NCI-H748 (cell line): ENCODE results near the gene TMEM63A.
"Not testable (repeated sequence)": the region's sequence is repeated elsewhere in the genome, so short reads cannot be mapped to it uniquely, and the experiment has no call there.

Source experiments
- DNase-seq: peaks from one replicate; lab custom pipeline; 2025; ENCODE audit not compliant: unreplicated experiment; lab: John Stamatoyannopoulos, UW

TMEM63A gene

DNA sequence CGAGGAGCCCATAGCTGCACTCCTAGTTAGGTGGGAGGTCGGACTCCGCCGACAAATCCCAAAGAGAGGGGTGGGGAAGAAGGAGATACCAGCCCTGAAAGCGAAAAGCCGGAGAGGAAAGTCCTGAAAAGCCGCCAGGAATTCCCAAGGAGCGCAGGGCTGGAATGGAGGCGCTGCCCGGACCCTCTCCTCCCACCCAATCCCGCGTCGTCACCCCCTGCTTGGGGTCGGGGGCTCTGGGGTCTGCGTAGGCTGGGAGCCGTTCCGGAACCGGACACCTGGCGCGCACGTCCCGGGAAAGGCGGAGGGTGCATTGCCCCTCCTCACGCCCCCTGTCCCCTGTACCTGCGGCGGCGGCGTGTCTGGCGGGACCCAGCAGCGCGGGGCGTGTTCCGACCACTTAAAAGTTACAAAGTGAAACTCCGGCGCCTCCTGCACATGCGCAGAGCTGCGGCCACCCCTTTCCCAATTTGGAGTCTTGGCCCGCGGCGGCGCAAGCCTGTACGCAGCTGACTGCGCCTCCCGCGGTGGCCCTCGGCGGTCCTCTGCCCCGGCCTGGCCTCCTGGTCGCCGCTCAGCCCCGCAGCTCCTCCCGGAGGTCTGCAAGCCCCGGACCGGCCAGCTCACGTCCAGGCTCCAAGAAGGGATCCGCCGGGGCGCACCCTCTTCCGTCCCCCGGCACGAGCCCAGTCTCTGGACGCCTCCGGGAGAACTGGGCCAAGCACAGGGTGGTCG is at the start of gene TMEM63A:
Gene TMEM63A, minus strand, starts transcription at position 422 of the 735 bp plus-strand sequence. CDS start 4,800 bp downstream, outside the sequence.
- DNase-seq = peak; percentile 19

GRCh38 chr1:225931270-225932136 is 49.3 kb upstream of the TMEM63A start:
- no peak for DNase-seq

- DNase-seq = no peak
These were observed 48.4 kb upstream of the TMEM63A start for GRCh38 chr1:225930566-225930965.

- DNase-seq = not testable (repeated sequence)
These were observed 47.3 kb upstream of the TMEM63A start for GRCh38 chr1:225929462-225929861.

- DNase-seq = no peak
These were observed 46.3 kb upstream of the TMEM63A start for GRCh38 chr1:225928186-225929175.

DNA sequence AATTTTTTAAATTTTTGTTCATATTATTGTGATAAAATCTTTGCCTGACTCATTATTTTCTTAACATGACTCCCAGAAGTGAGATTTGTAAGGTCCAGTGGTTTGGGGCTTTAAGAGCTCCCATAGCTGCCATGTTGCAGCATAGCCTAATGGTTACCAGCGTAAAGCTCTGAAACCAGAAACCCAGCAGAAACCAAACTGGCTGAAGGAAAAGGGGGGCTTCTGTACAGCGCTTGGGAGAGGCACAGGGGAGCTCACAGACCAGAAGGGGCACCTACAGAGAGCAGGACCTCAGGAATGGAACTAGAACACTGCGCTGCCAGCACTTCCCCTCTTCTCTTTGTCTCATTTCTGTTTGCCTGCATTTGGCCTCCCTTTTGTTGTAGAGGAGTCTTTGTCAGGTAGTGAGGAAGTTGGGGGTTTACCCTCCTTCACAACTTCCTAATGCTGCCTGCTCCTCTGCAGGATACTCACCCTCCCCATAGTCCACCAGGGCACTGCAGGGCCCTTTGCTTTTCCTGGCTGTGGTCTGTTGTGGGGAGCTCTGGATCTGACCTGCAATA is 44.5 kb upstream of the TMEM63A start:
- DNase-seq = no peak

- peak; percentile 96 for DNase-seq
These were observed 41.7 kb upstream of the TMEM63A start, which contains the start of gene PYCR2 for GRCh38 chr1:225923692-225924555. Gene PYCR2 (minus strand): TSS chr1:225924250. CDS start chr1:225924110, 140 bp downstream.

- no peak for DNase-seq
These were observed 41.2 kb upstream of the TMEM63A start for GRCh38 chr1:225923381-225923691.

GRCh38 chr1:225921734-225922709 is 39.8 kb upstream of the TMEM63A start:
- DNase-seq = peak; percentile 12

DNA sequence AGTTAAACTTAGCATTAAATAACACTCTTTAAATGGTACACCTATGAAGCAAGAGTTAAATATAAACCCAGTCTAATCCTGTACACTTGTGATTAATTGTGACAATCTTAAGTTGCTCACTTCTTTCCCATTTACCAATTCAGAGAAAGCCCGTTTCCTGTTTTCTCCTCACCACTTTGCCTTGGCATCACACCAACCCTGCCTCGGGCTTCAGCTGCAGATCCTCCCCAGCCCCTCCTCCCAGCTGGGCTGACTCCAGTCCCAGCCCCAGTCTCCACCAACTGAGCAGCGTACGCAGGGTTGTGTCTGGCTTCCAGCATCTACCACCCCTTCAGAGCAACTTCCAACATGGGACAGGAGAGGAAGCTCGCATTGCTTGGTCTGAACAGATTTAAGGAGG is 37.7 kb upstream of the TMEM63A start:
- DNase-seq = no peak

GRCh38 chr1:225918280-225918679 is 36.1 kb upstream of the TMEM63A start:
- DNase-seq = no peak

GRCh38 chr1:225917536-225917935 is 35.4 kb upstream of the TMEM63A start:
- DNase-seq = no peak

DNA sequence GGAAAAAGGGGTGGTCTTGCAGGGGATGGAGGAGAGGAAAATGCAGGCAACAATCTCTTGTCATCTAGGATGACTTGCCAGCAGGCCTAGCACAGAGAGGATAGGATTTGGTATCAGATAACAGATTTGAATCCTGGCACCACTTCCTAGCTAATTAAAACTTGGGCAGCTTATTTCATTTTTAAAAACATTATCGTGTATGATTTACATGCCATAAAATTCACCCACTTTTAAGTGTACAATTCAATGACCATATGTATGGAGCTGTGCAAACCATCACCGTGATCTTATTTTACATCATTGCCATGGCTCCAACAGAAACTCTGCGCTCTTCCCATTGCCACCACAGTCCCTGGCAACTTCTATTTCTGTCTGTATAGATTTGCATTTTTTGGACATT is 34.9 kb upstream of the TMEM63A start:
- no peak for DNase-seq

GRCh38 chr1:225915538-225915991 is 33.4 kb upstream of the TMEM63A start:
- DNase-seq = peak; percentile 75

DNA sequence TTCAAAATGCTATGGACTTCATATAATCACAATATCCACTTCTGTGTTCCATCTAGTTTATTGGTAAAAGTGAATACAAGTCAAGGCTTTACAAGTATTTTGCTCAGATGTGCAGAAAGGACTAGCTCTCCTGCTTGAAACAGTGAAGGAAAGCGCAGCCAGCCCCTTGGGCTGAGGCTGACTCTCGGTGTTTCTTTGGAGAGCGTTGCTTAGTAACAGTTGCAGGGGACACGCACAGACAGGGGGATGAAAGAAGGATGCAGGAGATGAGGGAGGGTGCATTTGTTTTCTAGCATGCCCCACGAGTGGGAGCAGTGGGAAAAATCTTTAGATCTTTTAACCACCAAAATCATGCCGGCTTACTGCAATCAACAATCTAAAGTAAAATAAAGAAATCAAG is 32.8 kb upstream of the TMEM63A start:
- DNase-seq = peak; percentile 3

DNA sequence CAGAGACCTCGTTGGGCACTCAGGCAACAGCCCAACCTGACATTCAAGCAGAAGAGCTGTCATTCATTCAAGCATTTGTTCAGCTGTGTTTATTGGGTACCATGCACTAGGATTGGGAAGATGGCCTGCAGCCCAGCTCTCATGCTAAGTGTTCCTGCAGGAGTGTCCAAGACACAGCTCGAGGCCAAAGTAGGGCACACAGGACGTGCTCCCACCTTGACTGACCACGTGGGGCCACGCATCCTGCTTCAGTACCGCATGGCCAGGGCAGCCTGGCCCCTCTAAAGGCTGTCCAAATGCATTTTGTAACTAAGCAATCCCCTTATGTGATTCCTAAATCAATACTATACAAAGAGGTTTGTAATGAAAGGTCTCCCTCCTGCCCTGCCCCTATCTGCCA is 32.2 kb upstream of the TMEM63A start:
- DNase-seq = no peak

DNA sequence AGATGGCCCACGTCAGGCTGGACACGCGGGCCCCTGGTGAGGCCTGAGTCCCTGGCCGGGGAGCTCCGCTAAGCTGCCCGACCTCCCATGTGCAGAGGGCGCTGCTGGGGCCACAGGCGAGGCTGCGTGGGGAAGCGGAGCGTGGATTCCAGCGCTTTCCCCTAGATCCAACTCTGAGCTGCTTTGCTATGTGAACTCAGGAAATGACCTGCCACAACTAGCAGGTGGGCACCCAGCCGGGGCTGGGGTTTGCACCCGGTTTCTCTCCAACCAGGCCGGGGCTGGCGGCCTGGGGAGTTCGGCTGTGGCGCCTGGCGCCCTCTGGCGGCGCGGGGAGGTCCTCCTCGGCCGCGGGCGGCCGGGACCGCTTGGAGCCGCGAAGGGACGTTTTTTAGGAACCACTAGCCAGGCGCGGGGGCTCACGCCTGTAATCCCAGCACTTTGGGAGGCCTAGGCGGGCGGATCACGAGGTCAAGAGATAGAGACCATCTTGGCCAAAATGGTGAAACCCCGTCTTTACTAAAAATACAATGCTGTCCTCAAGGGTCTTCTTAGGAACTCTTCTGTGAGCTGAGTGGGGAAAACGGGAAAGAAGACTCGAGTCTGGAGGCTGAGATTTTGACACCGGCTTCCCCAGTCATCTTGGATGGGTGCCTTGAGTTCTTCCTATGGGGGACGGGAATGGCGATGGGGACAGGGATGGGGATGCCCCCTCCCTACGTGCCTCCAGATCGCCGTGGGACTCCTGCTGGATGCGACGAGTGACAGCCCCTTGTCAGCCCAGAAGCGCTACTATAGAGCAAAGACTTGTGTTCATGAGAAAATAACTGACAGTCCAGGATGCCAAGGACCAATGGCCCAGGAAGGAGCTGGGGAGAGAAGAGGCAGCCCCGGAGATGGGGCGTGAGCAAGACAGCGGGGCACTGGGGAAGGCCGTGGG is 29.3 kb upstream of the TMEM63A start:
- DNase-seq = no peak
